Measurements from ENCODE around the gene CNTNAP2. TPM values are rescaled to one million over a fixed set of nuclear protein-coding genes. Genes with fewer than 3 reads are reported as not detected.

The CNTNAP2 gene
- total RNA-seq, 1 experiment from 2014 or later: 64.5 TPM

GRCh38 chr7:147418966-147419365 is 1302.4 kb downstream of the CNTNAP2 start:
- Histone ChIP-seq H2BK15ac (ENCODE audit: low read depth, low read length) (no peak overlapping the region), H2AFZ (ENCODE audit: low read length) (no peak overlapping the region), H3K23ac (ENCODE audit: insufficient read length, low read depth, low read length) (no peak overlapping the region), H4K5ac (ENCODE audit: insufficient read length, low read depth, low read length) (no peak overlapping the region), H3K18ac (ENCODE audit: insufficient read length, low read depth, low read length) (no peak overlapping the region), H3K79me1 (ENCODE audit: insufficient read depth, low read depth, low read length, poor library complexity, severe bottlenecking) (no peaks in the 10 kb centered on the region), H3K4ac (ENCODE audit: low read depth, low read length) (no peak overlapping the region), H2BK120ac (ENCODE audit: low read depth, low read length, poor library complexity, severe bottlenecking) (no peak overlapping the region), H3K4me2 (ENCODE audit: insufficient read depth, insufficient read length, low read length) (no peak overlapping the region), H3K23me2 (ENCODE audit: insufficient read length, low read depth, low read length, poor library complexity, severe bottlenecking) (no peaks in the 10 kb centered on the region), H2AK5ac (ENCODE audit: insufficient read length, low read length) (no peak overlapping the region), H4K8ac (replicated peaks; ENCODE audit: insufficient read length, low read depth, low read length) (no peak overlapping the region), H3K14ac (ENCODE audit: insufficient read depth, low read length) (no peak overlapping the region), H3K27ac (ENCODE audit: insufficient read length, low read depth, low read length) (no peak overlapping the region), H3K4me1 (ENCODE audit: insufficient read depth, low read length) (no peaks in the 10 kb centered on the region; the same call in 1 of the 2 replicates), H2BK5ac (ENCODE audit: insufficient read length, low read length) (no peak overlapping the region), H3K9me3 (ENCODE audit: control insufficient read depth, low read depth, low read length) (no peaks in the 10 kb centered on the region), H2BK12ac (ENCODE audit: insufficient read length, low read depth, low read length) (no peak overlapping the region), H2BK20ac (ENCODE audit: low read depth, low read length, poor library complexity, severe bottlenecking) (no peak overlapping the region), H4K91ac (ENCODE audit: insufficient read length, low read depth, low read length) (no peak overlapping the region), H3K56ac (ENCODE audit: insufficient read length, low read depth, low read length) (no peak overlapping the region), H3T11ph (ENCODE audit: low read length) (no peak overlapping the region), H4K20me1 (ENCODE audit: control insufficient read depth, insufficient read depth, insufficient read length) (no peaks in the 10 kb centered on the region), H3K27me3 (ENCODE audit: insufficient read depth, low read length) (no peaks in the 10 kb centered on the region), H3K79me2 (ENCODE audit: insufficient read depth, low read length) (no peaks in the 10 kb centered on the region), H3K9ac (ENCODE audit: extremely low read depth, insufficient read length, low read length) (no peak overlapping the region)
- no CpG with 5 or more reads among the region's 3 CpGs for WGBS (ENCODE audit: extremely low coverage, insufficient read length, low lambda C conversion rate)
- 0 out of 4 replicates have a peak, but pooled peaks cover 0 to 1% of the 10 kb centered on the region in 2 experiments for H3K4me1 Mint-ChIP-seq
- H3K9me3 Mint-ChIP-seq: no peaks in the 10 kb centered on the region; a peak in 1 of 5 replicates
- no peak for DNase-seq
- no peaks in the 10 kb centered on the region; the same call in 1 of the 2 replicates for H3K27me3 Mint-ChIP-seq (ENCODE audit: low read depth)
- no peak for TF ChIP-seq CTCF (conservative IDR thresholded peaks at IDR 0.05)
- no peak overlapping the region for H3K4me3 Mint-ChIP-seq
- no peaks in the 10 kb centered on the region for H3K36me3 Mint-ChIP-seq (ENCODE audit: insufficient read depth in 1 of 3, low read depth in 3 of 3)
- no peak overlapping the region for H3K27ac Mint-ChIP-seq
